ENCODE data around the gene CDK15.

GRCh38 chr2:201794294-201794693 lies 12.0 kb upstream of the CDK15 start:
- TF ChIP-seq GATA2 (IDR thresholded peaks at IDR 0.05; ENCODE audit: low read depth, low read length), result no peak
- no peak for TF ChIP-seq GATA3 (IDR thresholded peaks at IDR 0.05; ENCODE audit: low read depth, low read length)
